Neural cell (in vitro differentiated cells): Measurements from ENCODE around the gene OR6K2.

Experiments used
- EZH2 ChIP-seq: fragments of 200-600, 300-800 bp; shearing (Covaris generic), sonication (generic); IDR thresholded peaks from 2 replicates; pipeline ENCODE4 v1.6.1; 2014; ENCODE audit warnings: antibody characterized with exemption, low read length, borderline replicate concordance, mild to moderate bottlenecking; ENCODE audit not compliant: insufficient read depth, poor library complexity, severe bottlenecking
- POLR2AphosphoS5 ChIP-seq: IDR thresholded peaks from 2 replicates; pipeline ENCODE4 v1.6.1; 2012

GRCh38 chr1:158735848-158736247 lies 35.4 kb upstream of the OR6K2 start:
- TF ChIP-seq POLR2AphosphoS5 = no peak
- no peak for TF ChIP-seq EZH2
